OCI-LY3 (cell line): ENCODE data around the gene SAMD4A.

Experiments used
- H2AFZ ChIP-seq: fragments of 200-600, 300-600 bp; shearing (Covaris generic); 2 replicates; pipeline ENCODE4 v1.6.0; 2014; ENCODE audit warnings: antibody characterized with exemption, low read depth, low read length
- H3K27ac ChIP-seq: fragments of 200-600, 300-600 bp; sonication (generic); 2 replicates; pipeline ENCODE4 v1.5.1; 2014; ENCODE audit warnings: mild to moderate bottlenecking, low read length, moderate library complexity, mixed read lengths
- H3K27me3 ChIP-seq: fragments of 200-600, 300-600 bp; sonication (generic); 2 replicates; pipeline ENCODE4 v1.6.1; 2014; ENCODE audit warnings: low read depth, low read length, mixed read lengths
- H3K36me3 ChIP-seq: fragments of 200-600, 300-600 bp; sonication (generic); replicated peaks from 2 replicates; pipeline ENCODE3; 2014; ENCODE audit warnings: low read depth, low read length, mixed read lengths
- H3K4me1 ChIP-seq: fragments of 300-600, 200-600 bp; sonication (generic); 2 replicates; pipeline ENCODE4 v1.6.1; 2014; ENCODE audit warnings: low read length, mixed read lengths
- H3K4me2 ChIP-seq: fragments of 200-600, 300-600 bp; sonication (generic); 2 replicates; pipeline ENCODE4 v1.6.1; 2014; ENCODE audit warnings: low read length, mixed read lengths
- H3K4me3 ChIP-seq: fragments of 300-600, 200-600 bp; sonication (generic); 2 replicates; pipeline ENCODE4 v1.5.1; 2014; ENCODE audit warnings: antibody characterized with exemption, mild to moderate bottlenecking, low read length, moderate library complexity
- H3K79me2 ChIP-seq: fragments of 300-600, 200-600 bp; shearing (Covaris generic); 2 replicates; pipeline ENCODE4 v1.6.1; 2014; ENCODE audit warnings: mild to moderate bottlenecking, low read length, mixed read lengths
- H3K9ac ChIP-seq: fragments of 300-600, 200-600 bp; shearing (Covaris generic); 2 replicates; pipeline ENCODE4 v1.6.0; 2014; ENCODE audit warnings: mild to moderate bottlenecking, low read length, moderate library complexity
- H3K9me3 ChIP-seq: fragments of 200-600, 300-600 bp; shearing (Covaris generic); 2 replicates; pipeline ENCODE4 v1.6.1; 2014; ENCODE audit warnings: low read length, mixed read lengths; ENCODE audit not compliant: insufficient read depth
- H4K20me1 ChIP-seq: fragments of 200-600, 300-600 bp; sonication (generic); 2 replicates; pipeline ENCODE4 v1.6.1; 2016; ENCODE audit warnings: low read length, mixed read lengths; ENCODE audit not compliant: insufficient read depth
- CTCF ChIP-seq: fragments of 200-600, 300-600 bp; sonication (generic); IDR thresholded peaks from 2 replicates; pipeline ENCODE4 v1.5.1; 2014; ENCODE audit warnings: antibody characterized with exemption, low read length, low read depth
- EZH2phosphoT487 ChIP-seq: fragments of 200-600 bp; shearing (Covaris generic); IDR thresholded peaks from 2 replicates; pipeline ENCODE4 v1.6.1; 2018; ENCODE audit warnings: antibody characterized with exemption, mixed run types, low read depth

The SAMD4A gene

GRCh38 chr14:54662491-54663133 is 95.7 kb downstream of the SAMD4A start:
- no peaks in the 10 kb centered on the region for H3K36me3 ChIP-seq
- H3K4me1 ChIP-seq, result peaks cover 6% of the 10 kb centered on the region
- H3K4me2 ChIP-seq, result no peak overlapping the region
- H3K9ac ChIP-seq, result no peak overlapping the region
- H3K27me3 ChIP-seq, result peaks cover 42% of the 10 kb centered on the region
- no peak overlapping the region for H3K27ac ChIP-seq
- no peak overlapping the region for H3K4me3 ChIP-seq
- H4K20me1 ChIP-seq, result no peaks in the 10 kb centered on the region
- TF ChIP-seq CTCF (no peak), EZH2phosphoT487 (no peak)
- H3K9me3 ChIP-seq, result no peaks in the 10 kb centered on the region
- H2AFZ ChIP-seq, result no peak overlapping the region
- no peaks in the 10 kb centered on the region for H3K79me2 ChIP-seq

GRCh38 chr14:54664961-54665360 is 98.0 kb downstream of the SAMD4A start:
- no peak overlapping the region for H3K4me3 ChIP-seq
- no peaks in the 10 kb centered on the region for H3K79me2 ChIP-seq
- H3K9ac ChIP-seq, result no peak overlapping the region
- peaks cover 42% of the 10 kb centered on the region for H3K27me3 ChIP-seq
- H3K4me2 ChIP-seq, result no peak overlapping the region
- H3K27ac ChIP-seq, result no peak overlapping the region
- H4K20me1 ChIP-seq, result no peaks in the 10 kb centered on the region
- H2AFZ ChIP-seq, result no peak overlapping the region
- no peaks in the 10 kb centered on the region for H3K36me3 ChIP-seq
- no peak for TF ChIP-seq EZH2phosphoT487
- no peaks in the 10 kb centered on the region for H3K9me3 ChIP-seq
- H3K4me1 ChIP-seq, result peaks cover 6% of the 10 kb centered on the region

- no peak overlapping the region for H3K9ac ChIP-seq
- no peak overlapping the region for H2AFZ ChIP-seq
- H4K20me1 ChIP-seq, result no peaks in the 10 kb centered on the region
- no peak overlapping the region for H3K4me2 ChIP-seq
- TF ChIP-seq CTCF (no peak), EZH2phosphoT487 (no peak)
- no peak overlapping the region for H3K27ac ChIP-seq
- H3K4me1 ChIP-seq, result peaks cover 6% of the 10 kb centered on the region
- no peak overlapping the region for H3K4me3 ChIP-seq
- H3K79me2 ChIP-seq, result no peaks in the 10 kb centered on the region
- H3K27me3 ChIP-seq, result peaks cover 33% of the 10 kb centered on the region
- H3K36me3 ChIP-seq, result no peaks in the 10 kb centered on the region
- no peaks in the 10 kb centered on the region for H3K9me3 ChIP-seq
Measured at GRCh38 chr14:54665946-54666345, 99.0 kb downstream of the SAMD4A start.

- Histone ChIP-seq H3K9ac (no peak overlapping the region), H3K79me2 (no peaks in the 10 kb centered on the region), H3K27ac (no peak overlapping the region), H3K4me3 (no peak overlapping the region), H3K4me2 (no peak overlapping the region), H3K27me3 (peaks cover 27% of the 10 kb centered on the region), H4K20me1 (no peaks in the 10 kb centered on the region), H2AFZ (no peak overlapping the region), H3K36me3 (no peaks in the 10 kb centered on the region), H3K9me3 (no peaks in the 10 kb centered on the region), H3K4me1 (peaks cover 6% of the 10 kb centered on the region)
- TF ChIP-seq EZH2phosphoT487 (no peak), CTCF (no peak)
Measured at GRCh38 chr14:54667026-54667744, 100.3 kb downstream of the SAMD4A start.
